ENCODE data around the gene HOXC13.
A peak's percentile ranks its signal among the peaks of the same experiment; 100 is the strongest.

The HOXC13 gene

GRCh38 chr12:53947743-53948142, 9.1 kb downstream of the HOXC13 start:
- H3K36me3 ChIP-seq (ENCODE audit: control insufficient read depth in 2 of 2, insufficient read depth in 1 of 2, low read length in 2 of 2) = peaks cover 0 to 22% of the 10 kb centered on the region in 2 experiments; a peak in 1 of 3 replicates
- no peak for TF ChIP-seq ZNF157 (tag by site-specific recombination; IDR thresholded peaks at IDR 0.05)
- no peak for TF ChIP-seq TRIM28 (IDR thresholded peaks at IDR 0.05; ENCODE audit: borderline replicate concordance, low read length)
- TF ChIP-seq ZBTB21 (tag by site-specific recombination; IDR thresholded peaks at IDR 0.05) = no peak
- no peak for TF ChIP-seq KLF8 (tag by site-specific recombination; IDR thresholded peaks at IDR 0.05)
- no peak overlapping the region for H3K4me3 ChIP-seq (ENCODE audit: low read depth, low read length)
- H3K27ac ChIP-seq (ENCODE audit: extremely low read depth, low read depth, low read length) = no peak overlapping the region
- POLR2A ChIA-PET = no interaction called here
- no peaks in the 10 kb centered on the region for H3K9me3 ChIP-seq (ENCODE audit: control insufficient read depth, insufficient read depth, low read depth, low read length)
- CTCF ChIA-PET = no interaction called here
- H3K4me1 ChIP-seq (ENCODE audit: control insufficient read depth, insufficient read depth, low read length) = no peaks in the 10 kb centered on the region; the same call in 1 of the 2 replicates

GRCh38 chr12:53948650-53949593, 10.3 kb downstream of the HOXC13 start:
- POLR2A ChIA-PET = no interaction called here
- H3K4me3 ChIP-seq (ENCODE audit: low read depth, low read length) = no peak overlapping the region
- CTCF ChIA-PET = interaction anchor here (1.0 to 1.2 kb wide), 2 partner anchors 8 to 420 kb away, joined by 3 to 4 read pairs; no protein-coding TSS in a partner anchor

GRCh38 chr12:53949631-53950436, 11.2 kb downstream of the HOXC13 start:
- CTCF ChIA-PET = interaction anchor here (1.0 kb wide), 1 partner anchor 9 kb away, joined by 4 read pairs; no protein-coding TSS in a partner anchor
- POLR2A ChIA-PET = no interaction called here
- Histone ChIP-seq H3K36me3 (ENCODE audit: control insufficient read depth in 2 of 2, insufficient read depth in 1 of 2, low read length in 2 of 2) (peaks cover 0 to 14% of the 10 kb centered on the region in 2 experiments; a peak in 1 of 3 replicates), H3K9me3 (ENCODE audit: control insufficient read depth, insufficient read depth, low read depth, low read length) (no peaks in the 10 kb centered on the region), H3K4me1 (ENCODE audit: control insufficient read depth, insufficient read depth, low read length) (peaks cover 5% of the 10 kb centered on the region; the same call in 1 of the 2 replicates), H3K27ac (ENCODE audit: extremely low read depth, low read depth, low read length) (no peak overlapping the region), H3K4me3 (ENCODE audit: low read depth, low read length) (no peak overlapping the region)
- TF ChIP-seq RBAK (tag by site-specific recombination; IDR thresholded peaks at IDR 0.05) = no peak
- TF ChIP-seq ZBTB17 (tag by site-specific recombination; IDR thresholded peaks at IDR 0.05) = no peak
- no peak for TF ChIP-seq ZNF280D (tag by site-specific recombination; IDR thresholded peaks at IDR 0.05)
- no peak for TF ChIP-seq ZNF837 (tag by site-specific recombination; IDR thresholded peaks at IDR 0.05)
- no peak for TF ChIP-seq ZSCAN16 (tag by site-specific recombination; IDR thresholded peaks at IDR 0.05)
- no peak for TF ChIP-seq GLI2 (tag by site-specific recombination; IDR thresholded peaks at IDR 0.05; ENCODE audit: borderline replicate concordance, low read depth)
- TF ChIP-seq SCRT2 (tag by site-specific recombination; IDR thresholded peaks at IDR 0.05) = no peak
- no peak for TF ChIP-seq WT1 (tag by site-specific recombination; IDR thresholded peaks at IDR 0.05)
- no peak for TF ChIP-seq ZNF704 (tag by site-specific recombination; IDR thresholded peaks at IDR 0.05)
- TF ChIP-seq ZBTB20 (tag by site-specific recombination; IDR thresholded peaks at IDR 0.05) = no peak
- TF ChIP-seq ZNF184 (tag by site-specific recombination; IDR thresholded peaks at IDR 0.05) = no peak

More at GRCh38 chr12:53948650-53949593, 10.3 kb downstream of the HOXC13 start:
- Histone ChIP-seq H3K4me1 (ENCODE audit: control insufficient read depth, insufficient read depth, low read length) (no peaks in the 10 kb centered on the region; the same call in 1 of the 2 replicates), H3K27ac (ENCODE audit: extremely low read depth, low read depth, low read length) (no peak overlapping the region), H3K9me3 (ENCODE audit: control insufficient read depth, insufficient read depth, low read depth, low read length) (no peaks in the 10 kb centered on the region), H3K36me3 (ENCODE audit: control insufficient read depth in 2 of 2, insufficient read depth in 1 of 2, low read length in 2 of 2) (peaks cover 0 to 21% of the 10 kb centered on the region in 2 experiments; a peak in 1 of 3 replicates)
- TF ChIP-seq ZBTB17 (tag by site-specific recombination; IDR thresholded peaks at IDR 0.05) = peak; percentile 60; the same call in 1 of the 2 replicates
- TF ChIP-seq CTCF (tag by site-specific recombination; IDR thresholded peaks at IDR 0.05) = peak; percentile 57
- TF ChIP-seq ZNF362 (tag by site-specific recombination; IDR thresholded peaks at IDR 0.05) = no peak

Data from HEK293 (cell line).